GM21723 (cell line): Measurements from ENCODE around the gene AFMID.

Source experiments
- ATAC-seq: cut with Tn5 transposase; IDR thresholded peaks from one replicate; pipeline ENCODE4 v1.9.1; 2021; ENCODE audit warnings: mild to moderate bottlenecking, moderate library complexity; ENCODE audit not compliant: unreplicated experiment

The AFMID gene

DNA sequence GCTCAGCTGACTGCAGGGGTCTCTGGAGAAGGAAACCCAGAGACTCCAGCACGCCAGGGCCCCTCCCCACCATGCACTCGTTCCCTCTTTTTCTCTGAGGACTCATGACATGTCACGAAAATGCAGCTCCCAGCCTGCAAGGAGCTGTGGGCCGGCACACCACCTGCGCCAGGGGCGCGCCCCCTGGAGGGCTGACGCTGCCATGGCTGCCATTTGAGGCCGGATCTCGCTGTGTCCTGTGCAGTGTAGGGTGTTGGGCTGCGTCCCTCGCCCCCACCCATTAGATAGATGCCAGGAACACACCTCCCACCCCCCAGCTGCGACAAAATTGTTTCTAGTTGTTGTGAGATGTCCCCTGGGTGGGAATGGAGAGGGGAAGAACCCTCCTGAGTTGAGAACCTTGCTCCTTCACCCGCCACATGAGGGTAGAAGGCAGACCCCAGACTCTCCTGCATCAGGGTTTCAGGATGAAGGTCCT lies 10.6 kb upstream of the AFMID start:
- ATAC-seq, result no peak

DNA sequence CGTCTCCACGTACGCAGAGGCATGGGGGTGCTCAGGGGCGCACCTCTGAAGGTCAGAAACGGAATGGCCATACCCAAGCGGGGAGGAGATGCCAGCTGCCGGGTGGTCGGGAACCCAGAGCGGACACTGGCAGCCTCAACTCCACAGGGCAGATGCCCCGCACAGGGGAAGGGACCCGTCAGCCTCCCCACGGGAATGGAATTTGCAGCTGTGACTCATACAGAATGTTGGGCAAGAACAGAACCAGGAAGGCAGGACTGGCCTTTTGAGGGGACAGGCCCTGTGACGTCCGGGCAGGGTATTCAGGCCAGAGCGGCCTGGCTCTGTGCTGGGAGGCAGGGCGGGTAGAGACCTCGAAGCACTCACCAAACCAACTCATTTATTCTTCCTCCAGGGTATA lies 7.8 kb upstream of the AFMID start:
- no peak for ATAC-seq

DNA sequence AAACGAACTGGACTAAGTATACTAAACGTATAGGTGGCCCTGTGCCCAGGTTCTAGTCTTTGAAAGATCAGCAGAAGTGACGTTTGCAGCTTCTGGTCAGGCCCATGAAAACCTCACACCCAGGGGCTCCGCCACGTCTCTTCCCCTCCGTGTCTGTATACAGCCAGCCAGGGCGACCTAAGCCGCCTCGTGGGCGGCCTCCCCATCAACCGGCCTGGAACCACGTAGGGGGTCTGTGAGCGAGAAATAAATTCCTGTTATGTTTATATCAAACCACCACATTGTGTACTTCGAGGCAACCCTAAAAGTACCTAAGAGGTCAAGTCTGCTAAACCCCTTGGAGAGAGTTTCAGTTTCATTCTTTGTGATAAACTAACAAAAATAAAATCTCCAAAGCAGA lies 7.1 kb upstream of the AFMID start:
- no peak for ATAC-seq

DNA sequence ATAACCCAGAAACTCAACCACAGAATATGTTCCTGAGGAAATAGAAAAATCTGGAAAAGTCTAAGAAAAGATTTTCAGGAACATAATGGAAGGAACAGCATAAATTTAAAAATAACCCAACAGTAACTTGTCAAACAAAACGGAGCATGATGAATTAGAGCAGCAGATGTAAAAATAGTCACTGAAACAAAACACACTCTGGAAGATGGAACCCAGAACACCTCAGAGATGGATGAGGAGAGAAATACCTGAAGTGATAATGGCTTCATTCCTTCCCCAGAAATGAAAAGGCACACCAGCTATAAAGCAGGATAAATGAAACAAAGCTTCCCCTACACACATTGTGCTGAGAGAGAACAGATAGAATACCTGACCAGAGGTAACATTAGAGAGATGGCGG lies 6.7 kb upstream of the AFMID start:
- no peak for ATAC-seq

DNA sequence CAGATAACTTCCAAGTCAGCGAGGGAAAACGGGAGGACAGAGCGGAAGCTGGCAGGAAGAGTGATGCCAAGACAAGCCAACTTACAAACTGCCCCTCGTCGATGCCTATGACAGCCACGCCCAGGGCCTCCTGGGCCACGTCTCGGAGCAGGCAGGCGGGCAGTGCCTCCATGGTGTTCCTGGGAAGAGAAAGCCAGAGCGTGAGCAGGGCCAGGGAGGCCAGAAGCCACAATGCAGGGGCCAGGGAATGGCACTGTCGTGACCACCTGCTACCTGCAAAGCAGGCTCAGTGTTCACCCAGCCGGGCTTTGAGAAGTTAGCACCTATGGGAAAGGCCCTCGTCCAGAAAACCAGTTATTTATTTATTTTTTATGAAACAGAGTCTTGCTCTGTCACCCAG lies 4.7 kb upstream of the AFMID start:
- ATAC-seq, result no peak

DNA sequence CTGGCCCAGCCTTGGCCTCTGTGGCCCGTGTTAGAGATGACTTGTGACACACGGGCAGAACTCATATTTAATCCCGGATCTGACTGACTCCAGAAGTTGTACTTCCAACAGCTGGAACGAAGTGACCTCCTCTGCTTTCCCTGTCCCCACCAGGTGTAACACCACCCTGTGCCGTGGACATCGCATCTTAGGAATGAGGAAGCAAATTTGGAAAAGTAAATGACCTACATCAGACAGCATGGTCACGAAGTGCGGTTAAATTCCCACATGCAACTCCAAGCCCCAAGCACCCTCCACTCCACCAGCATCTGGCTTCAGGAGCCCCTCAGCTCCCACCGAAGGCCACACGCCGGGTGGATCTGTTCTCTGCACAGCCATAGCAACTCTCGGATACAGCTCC lies 3.2 kb upstream of the AFMID start:
- ATAC-seq, result no peak

DNA sequence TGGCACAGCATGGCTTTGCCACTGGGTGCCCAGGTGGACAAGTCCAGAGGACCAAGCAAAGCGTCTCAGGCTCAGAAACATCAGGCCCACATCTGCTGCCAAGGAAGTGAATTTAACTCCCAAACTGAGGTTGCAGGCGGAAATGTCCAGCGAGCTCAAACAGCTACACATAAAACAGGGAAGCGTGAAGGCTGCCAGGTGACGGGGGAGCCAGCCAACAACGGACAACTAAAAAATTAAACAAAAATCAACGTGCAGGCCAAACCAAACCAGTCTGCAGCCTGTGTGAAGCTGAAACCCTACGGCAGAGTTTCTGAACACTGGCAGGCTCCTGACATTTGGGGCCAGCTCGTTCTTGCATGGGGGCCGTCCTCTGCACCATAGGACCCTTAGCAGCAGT lies 2.8 kb upstream of the AFMID start:
- no peak for ATAC-seq

DNA sequence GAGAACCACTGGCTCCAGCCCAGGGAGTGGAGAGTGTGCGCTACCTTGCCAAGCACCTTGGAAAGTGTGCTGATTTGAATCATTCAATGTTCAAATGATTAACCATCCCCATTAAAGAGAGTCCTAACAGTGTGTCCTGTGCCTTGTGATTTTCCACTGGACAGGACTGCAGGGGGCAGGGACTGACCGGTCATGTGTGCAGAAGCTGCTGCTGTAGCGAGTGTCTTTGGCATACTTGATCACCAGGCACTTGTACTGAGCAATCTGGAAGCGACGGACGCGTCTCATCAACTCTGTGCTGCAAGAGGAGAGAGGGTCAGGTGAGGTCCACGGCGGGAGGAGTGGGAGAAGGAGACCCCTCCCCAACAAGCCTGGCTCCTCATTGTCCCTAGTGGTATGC lies 2.3 kb upstream of the AFMID start:
- no peak for ATAC-seq

DNA sequence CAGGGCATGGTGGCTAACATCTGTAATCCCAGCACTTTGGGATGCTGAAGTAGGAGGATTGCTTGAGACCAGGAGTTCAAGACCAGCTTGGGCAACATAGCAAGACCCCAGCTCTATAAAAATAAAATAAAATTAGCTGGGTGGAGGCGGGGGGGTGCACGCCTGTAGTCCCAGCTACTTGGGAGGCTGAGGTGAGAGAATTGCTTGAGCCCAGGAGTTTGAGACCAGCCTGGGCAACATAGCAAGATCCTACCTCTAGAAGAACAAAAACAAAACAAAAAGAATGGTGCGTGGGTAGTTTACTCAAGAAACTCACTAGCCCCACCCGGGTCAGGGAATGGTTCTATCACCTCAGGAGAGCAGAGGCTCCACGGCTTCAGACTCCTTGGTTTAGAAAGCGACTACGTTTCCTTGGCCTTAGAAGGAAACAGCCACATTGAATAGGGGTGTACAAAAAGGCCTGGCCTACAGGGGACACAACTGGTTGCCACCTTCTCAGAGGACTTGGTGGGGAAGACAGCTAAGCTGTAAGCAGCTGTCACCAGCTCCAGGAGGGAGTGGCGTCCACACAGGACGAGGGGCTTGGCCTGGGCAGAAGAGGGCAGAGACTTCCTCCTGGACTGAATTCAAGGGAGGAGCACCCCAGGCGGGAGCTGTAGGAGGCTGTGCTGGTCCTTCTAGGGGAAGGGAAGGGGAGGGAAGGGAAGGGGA lies 1.0 kb upstream of the AFMID start:
- no peak for ATAC-seq

DNA sequence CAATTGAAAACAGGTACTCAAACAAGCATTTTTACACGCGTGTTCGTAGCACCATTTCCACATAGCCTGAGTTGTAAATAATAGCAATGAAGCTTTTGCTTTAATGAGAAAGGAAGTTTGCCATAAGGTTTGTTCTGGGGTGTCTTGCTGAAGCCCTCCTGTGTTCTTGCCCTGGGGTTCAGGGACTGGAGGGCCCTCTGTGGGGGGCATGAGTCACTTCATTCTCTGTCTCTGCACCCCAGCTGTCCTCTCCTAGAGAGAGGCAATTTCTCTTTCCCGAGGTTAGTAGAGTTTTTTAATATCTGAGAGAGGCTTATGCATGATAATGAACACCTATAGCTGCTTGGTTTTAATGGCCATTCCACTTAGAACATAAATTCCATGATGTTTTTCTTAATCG lies 9.6 kb downstream of the AFMID start:
- ATAC-seq, result no peak

DNA sequence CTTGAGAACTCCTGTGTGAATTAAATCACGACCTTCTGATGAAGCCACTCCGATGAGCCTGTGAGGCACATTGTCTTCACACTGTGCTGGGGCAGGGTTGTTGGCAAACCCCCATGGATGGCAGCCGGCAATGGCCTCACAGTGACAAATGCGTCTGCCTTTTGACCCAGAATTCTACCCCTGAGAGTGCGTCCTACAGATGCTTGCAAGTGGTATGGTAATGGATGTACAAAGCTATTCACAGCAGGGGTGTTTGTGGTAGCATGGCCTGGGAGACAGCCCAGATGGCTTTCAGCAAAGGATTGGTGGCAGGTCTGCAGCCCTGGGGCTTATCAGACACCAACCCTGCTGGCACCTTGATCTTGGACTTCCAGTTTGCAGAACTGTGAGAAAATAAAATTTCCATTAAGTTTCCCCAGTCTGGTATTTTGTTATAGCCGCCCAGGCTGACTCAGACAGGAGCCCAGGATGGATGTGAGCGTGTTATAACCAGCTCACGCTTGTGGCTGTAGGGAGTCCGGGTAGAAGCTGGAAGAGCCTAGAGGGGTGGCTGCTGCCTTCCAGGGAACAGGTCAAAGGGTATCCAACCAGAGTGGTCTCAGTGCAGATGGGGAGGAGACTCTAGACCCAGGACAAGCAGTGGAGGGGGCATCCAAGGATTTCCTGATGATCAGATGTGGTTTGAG lies 10.1 kb downstream of the AFMID start:
- ATAC-seq, result no peak

DNA sequence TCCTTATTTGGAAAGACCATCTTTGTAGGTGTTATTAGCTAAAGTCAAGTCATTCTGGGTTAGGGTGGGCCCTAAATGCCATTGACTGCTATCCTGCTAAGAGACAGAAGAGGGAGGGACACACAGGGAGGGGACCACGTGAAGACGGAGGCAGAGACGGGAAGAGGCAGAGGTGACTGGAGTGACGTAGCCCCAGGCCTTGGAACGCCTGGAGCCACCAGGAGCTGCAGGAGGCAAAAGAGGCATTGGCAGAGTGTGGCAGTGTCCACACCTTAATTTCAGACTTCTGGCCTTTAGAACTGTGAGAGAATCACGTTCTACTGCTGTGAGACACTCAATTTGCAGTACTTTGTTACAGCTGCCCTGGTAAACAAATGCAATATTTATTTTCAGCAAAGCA lies 13.3 kb downstream of the AFMID start:
- ATAC-seq, result no peak

DNA sequence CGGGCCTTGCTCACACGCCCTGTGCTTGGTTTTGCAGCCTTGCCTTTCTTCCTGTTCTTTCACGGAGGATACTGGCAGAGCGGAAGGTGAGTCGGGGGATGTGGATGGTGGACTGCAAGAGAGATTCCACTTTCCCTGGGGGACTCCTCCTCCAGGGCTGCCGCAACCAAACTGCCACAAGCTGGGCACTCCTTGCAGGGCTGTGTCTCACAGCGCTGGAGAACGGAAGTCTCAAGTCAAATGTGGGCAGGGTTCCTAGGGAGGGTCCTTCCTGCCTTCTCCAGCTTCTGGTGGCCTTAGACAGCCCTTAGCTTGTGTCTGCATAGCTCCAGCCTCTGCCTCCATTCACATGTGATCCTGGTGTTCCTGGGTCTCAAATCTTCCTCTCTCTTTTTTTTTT lies 15.5 kb downstream of the AFMID start:
- no peak for ATAC-seq

DNA sequence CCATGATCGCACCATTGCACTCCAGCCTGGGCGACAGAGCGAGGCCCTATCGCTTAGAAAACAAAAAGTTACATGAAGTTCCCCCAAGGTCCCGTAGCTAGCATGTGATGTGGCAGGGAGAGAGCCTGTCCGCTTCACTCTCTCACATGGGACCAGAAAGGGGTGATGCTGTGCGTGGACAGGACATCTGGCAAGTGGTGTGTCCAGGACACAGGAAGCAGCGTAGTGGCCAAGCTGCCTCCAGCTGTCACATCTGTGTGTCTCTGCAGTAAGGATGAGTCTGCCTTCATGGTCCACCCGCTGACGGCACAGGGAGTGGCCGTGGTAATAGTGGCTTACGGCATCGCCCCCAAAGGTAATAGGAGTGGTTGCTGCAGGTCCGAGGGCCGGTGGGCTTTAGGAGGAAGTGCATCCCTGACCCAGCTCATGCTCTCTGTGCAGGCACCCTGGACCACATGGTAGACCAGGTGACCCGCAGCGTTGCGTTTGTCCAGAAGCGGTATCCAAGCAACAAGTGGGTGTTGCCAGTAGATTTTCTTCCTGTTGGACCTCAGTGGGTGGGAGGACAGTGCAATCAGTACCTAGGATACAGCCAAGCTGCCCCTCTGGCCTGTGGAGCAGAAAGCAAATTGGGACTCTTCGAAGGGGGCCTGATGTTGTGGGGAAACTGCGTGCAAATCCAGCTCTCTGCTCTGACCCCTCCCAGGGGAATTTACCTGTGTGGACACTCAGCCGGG lies 17.4 kb downstream of the AFMID start:
- ATAC-seq, result no peak

DNA sequence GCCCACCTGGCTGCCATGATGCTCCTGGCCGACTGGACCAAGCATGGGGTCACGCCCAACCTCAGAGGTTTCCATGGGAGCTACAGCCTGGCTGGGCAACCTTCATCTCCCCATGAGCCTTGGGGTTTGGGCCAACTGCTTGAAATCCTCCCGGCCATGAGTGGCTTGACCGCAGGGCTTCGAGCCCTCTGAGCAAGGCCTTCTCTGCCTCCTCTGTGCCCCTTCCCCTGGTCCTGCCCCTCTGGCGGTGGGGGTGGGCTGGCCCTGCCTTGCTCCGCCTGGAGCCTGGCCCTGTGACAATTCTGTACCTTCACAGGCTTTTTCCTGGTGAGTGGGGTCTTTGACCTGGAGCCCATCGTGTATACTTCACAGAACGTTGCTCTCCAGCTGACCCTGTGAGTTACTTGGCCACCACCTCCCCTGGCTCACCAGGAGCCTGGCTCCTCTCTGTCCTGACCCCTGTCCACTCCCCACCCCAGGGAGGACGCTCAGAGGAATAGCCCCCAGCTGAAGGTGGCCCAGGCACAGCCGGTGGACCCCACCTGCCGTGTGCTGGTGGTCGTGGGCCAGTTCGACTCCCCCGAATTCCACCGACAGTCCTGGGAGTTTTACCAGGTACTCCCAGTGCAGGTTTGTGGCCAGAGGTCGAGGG lies 18.1 kb downstream of the AFMID start:
- ATAC-seq, result no peak

DNA sequence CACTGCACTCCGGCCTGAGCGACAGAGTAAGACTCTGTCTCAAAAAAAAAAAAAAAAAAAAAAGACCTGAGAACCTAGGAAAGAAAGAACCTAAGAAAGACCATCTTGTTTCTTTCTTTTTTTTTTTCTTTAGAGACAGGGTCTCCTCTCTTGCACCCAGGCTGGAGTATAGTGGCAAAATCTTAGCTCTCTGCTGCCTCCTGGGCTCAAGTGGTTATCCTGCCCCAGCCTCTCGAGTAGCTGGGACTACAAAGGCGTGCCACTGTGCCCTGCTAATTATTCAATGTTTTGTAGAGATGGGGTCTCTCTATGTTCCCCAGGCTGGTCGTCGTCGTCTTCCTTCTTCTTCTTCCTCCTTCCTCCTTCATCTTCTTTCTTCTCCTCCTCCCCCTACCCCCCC lies 19.1 kb downstream of the AFMID start:
- no peak for ATAC-seq

DNA sequence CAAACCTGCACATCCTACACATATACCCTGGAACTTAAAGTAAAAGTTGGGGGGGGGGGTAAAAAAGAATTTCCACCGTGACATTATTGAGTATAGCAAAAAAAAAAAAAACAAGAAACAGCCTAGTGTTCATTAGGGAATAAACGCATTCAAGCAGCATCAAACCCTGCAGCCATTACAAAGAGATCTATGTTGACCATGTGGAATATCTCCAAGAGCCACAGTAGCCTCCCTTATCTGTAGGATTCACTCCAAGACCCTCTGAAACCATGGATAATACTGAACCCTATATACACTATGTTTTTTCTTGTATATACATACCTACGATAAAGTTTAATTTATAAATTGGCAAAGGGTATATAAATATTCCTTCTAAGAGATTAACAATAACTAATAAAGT lies 21.3 kb downstream of the AFMID start:
- ATAC-seq, result no peak

DNA sequence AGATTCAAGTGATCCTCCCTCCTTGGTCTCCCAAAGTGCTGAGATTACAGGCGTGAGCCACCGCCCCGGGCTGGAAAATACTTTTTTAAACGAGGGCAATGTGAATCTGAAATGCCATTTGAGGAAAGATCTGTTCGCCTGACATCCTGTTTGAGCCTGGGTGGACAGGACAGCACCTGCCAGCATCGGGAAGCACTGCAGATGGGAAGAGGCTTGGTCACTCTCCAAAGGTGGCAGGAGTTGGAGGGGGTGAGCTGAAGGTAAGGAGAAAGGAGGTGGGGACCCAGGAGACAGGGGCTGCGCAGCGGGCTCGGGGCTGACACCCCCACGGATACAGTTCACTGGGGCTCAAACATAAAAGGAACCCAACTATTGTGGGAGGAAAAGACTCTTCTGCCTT lies 22.9 kb downstream of the AFMID start:
- no peak for ATAC-seq

DNA sequence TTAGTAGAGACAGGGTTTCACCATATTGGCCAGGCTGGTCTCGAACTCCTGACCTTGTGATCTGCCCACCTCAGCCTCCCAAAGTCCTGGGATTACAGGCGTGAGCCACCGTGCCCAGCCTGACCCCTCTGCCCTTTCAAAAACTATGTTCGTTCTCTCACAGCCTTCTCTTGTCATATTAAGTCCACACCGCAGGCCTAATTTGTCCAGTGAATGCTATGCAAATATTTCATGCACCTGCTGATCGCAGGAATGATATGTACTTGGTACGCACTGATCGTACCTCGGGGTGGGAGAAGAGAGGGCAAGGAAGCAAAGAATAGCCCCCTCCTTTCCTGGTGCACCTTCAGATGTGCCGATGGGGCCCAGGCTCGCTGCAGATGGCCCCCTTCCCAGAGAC lies 23.9 kb downstream of the AFMID start:
- ATAC-seq, result no peak

DNA sequence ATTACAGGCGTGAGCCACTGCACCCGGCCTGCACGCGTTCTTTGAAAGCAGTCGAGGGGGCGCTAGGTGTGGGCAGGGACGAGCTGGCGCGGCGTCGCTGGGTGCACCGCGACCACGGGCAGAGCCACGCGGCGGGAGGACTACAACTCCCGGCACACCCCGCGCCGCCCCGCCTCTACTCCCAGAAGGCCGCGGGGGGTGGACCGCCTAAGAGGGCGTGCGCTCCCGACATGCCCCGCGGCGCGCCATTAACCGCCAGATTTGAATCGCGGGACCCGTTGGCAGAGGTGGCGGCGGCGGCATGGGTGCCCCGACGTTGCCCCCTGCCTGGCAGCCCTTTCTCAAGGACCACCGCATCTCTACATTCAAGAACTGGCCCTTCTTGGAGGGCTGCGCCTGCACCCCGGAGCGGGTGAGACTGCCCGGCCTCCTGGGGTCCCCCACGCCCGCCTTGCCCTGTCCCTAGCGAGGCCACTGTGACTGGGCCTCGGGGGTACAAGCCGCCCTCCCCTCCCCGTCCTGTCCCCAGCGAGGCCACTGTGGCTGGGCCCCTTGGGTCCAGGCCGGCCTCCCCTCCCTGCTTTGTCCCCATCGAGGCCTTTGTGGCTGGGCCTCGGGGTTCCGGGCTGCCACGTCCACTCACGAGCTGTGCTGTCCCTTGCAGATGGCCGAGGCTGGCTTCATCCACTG lies 27.0 kb downstream of the AFMID start, which contains the start of gene BIRC5:
BIRC5 (plus strand) TSS at position 238 of the 690 bp plus-strand sequence; CDS start at position 302, 64 bp downstream.
- ATAC-seq, result peak; percentile 84

DNA sequence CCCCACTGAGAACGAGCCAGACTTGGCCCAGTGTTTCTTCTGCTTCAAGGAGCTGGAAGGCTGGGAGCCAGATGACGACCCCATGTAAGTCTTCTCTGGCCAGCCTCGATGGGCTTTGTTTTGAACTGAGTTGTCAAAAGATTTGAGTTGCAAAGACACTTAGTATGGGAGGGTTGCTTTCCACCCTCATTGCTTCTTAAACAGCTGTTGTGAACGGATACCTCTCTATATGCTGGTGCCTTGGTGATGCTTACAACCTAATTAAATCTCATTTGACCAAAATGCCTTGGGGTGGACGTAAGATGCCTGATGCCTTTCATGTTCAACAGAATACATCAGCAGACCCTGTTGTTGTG lies 27.5 kb downstream of the AFMID start:
- no peak for ATAC-seq
